MM.1S (cell line): Measurements from ENCODE around the gene MAP3K8.

ENCODE experiments used
- EZH2 ChIP-seq: fragments of 300-600 bp; sonication (generic); optimal IDR thresholded peaks from 2 replicates; pipeline ENCODE3; 2017; ENCODE audit warnings: low read depth, mild to moderate bottlenecking, antibody characterized with exemption, low read length, mixed read lengths
- EZH2phosphoT487 ChIP-seq: fragments of 300-600 bp; sonication (generic); IDR thresholded peaks from 2 replicates; pipeline ENCODE4 v1.6.1; 2018; ENCODE audit warnings: antibody characterized with exemption, low read length
- TF ChIP-seq, protein P1 (sequence below): fragments of 300-600 bp; sonication (generic); IDR thresholded peaks from 2 replicates; pipeline ENCODE4 v1.5.1; 2016; ENCODE audit warnings: antibody characterized with exemption, low read length, mixed read lengths

- TF ChIP-seq EZH2 (no peak), EZH2phosphoT487 (no peak)
- TF ChIP-seq, protein P1, sequence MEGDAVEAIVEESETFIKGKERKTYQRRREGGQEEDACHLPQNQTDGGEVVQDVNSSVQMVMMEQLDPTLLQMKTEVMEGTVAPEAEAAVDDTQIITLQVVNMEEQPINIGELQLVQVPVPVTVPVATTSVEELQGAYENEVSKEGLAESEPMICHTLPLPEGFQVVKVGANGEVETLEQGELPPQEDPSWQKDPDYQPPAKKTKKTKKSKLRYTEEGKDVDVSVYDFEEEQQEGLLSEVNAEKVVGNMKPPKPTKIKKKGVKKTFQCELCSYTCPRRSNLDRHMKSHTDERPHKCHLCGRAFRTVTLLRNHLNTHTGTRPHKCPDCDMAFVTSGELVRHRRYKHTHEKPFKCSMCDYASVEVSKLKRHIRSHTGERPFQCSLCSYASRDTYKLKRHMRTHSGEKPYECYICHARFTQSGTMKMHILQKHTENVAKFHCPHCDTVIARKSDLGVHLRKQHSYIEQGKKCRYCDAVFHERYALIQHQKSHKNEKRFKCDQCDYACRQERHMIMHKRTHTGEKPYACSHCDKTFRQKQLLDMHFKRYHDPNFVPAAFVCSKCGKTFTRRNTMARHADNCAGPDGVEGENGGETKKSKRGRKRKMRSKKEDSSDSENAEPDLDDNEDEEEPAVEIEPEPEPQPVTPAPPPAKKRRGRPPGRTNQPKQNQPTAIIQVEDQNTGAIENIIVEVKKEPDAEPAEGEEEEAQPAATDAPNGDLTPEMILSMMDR, result no peak
Measured at GRCh38 chr10:30490289-30491000, 56.5 kb downstream of the MAP3K8 start.
